Astrocyte (in vitro differentiated cells and primary cell): ENCODE measurements around the gene PRKCB. TPM values are rescaled to one million over a fixed set of nuclear protein-coding genes. Genes with fewer than 3 reads are reported as not detected.

ENCODE experiments used
- DNase-seq: peaks from one replicate; pipeline ENCODE4 v3.0.0-alpha.2; 2010; ENCODE audit warnings: low read depth
- FAIRE-seq: peaks from 2 replicates; lab custom pipeline; 2011; peaks lifted over from hg19 to GRCh38; lab: Jason Lieb, UNC
- H2AFZ ChIP-seq: 2 replicates; pipeline ENCODE4 v1.6.0; 2012; ENCODE audit warnings: low read depth, low read length, inconsistent platforms
- H3K27ac ChIP-seq: 2 replicates; pipeline ENCODE4 v1.5.1; 2011; ENCODE audit warnings: low read depth, low read length, inconsistent platforms
- H3K27me3 ChIP-seq: 2 replicates; pipeline ENCODE4 v1.6.0; 2011; ENCODE audit warnings: low read length, inconsistent platforms; ENCODE audit not compliant: insufficient read depth
- H3K36me3 ChIP-seq: 2 replicates; pipeline ENCODE4 v1.5.1; 2011; ENCODE audit warnings: low read length, inconsistent platforms; ENCODE audit not compliant: insufficient read depth
- H3K4me1 ChIP-seq: 2 replicates; pipeline ENCODE4 v1.5.1; 2011; ENCODE audit warnings: low read length, inconsistent platforms; ENCODE audit not compliant: insufficient read depth
- H3K4me2 ChIP-seq: 2 replicates; pipeline ENCODE4 v1.6.0; 2012; ENCODE audit warnings: low read length, inconsistent platforms
- H3K4me3 ChIP-seq: 2 replicates; pipeline ENCODE4 v1.5.1; 2011; ENCODE audit warnings: low read depth, mild to moderate bottlenecking, low read length, inconsistent platforms; ENCODE audit not compliant: insufficient read depth
- H3K79me2 ChIP-seq: 2 replicates; pipeline ENCODE4 v1.6.0; 2012; ENCODE audit warnings: mild to moderate bottlenecking, low read length, inconsistent platforms; ENCODE audit not compliant: insufficient read depth
- H3K9ac ChIP-seq: 2 replicates; pipeline ENCODE4 v1.6.0; 2012; ENCODE audit warnings: mild to moderate bottlenecking, low read length, inconsistent platforms
- H3K9me3 ChIP-seq: 2 replicates; pipeline ENCODE4 v1.5.1; 2012; ENCODE audit warnings: low read depth, mild to moderate bottlenecking, low read length, inconsistent platforms; ENCODE audit not compliant: insufficient read depth
- H4K20me1 ChIP-seq: 2 replicates; pipeline ENCODE4 v1.6.0; 2012; ENCODE audit warnings: low read length, inconsistent platforms; ENCODE audit not compliant: insufficient read depth
- H3K27ac Mint-ChIP-seq: one replicate; pipeline ENCODE4 v1.8.0; 2021; ENCODE audit warnings: mild to moderate bottlenecking, mixed read lengths; ENCODE audit not compliant: unreplicated experiment
- H3K27me3 Mint-ChIP-seq: one replicate; pipeline ENCODE4 v1.8.0; 2021; ENCODE audit warnings: low read depth, mixed read lengths; ENCODE audit not compliant: unreplicated experiment
- H3K36me3 Mint-ChIP-seq: one replicate; pipeline ENCODE4 v1.8.0; 2021; ENCODE audit warnings: low read depth, mixed read lengths; ENCODE audit not compliant: unreplicated experiment
- H3K4me1 Mint-ChIP-seq: one replicate; pipeline ENCODE4 v1.8.0; 2021; ENCODE audit warnings: low read depth, mixed read lengths; ENCODE audit not compliant: unreplicated experiment
- H3K4me3 Mint-ChIP-seq: one replicate; pipeline ENCODE4 v1.8.0; 2021; ENCODE audit warnings: mild to moderate bottlenecking, moderate library complexity, mixed read lengths; ENCODE audit not compliant: unreplicated experiment
- H3K9me3 Mint-ChIP-seq: one replicate; pipeline ENCODE4 v1.8.0; 2021; ENCODE audit warnings: mild to moderate bottlenecking, mixed read lengths; ENCODE audit not compliant: unreplicated experiment
- EZH2 ChIP-seq: IDR thresholded peaks from 2 replicates; pipeline ENCODE4 v1.6.1; 2012; ENCODE audit warnings: mild to moderate bottlenecking, low read length, inconsistent platforms; ENCODE audit not compliant: insufficient read depth
- total RNA-seq: library from RNA; stranded (reverse); gene quantifications from 2 replicates; pipeline ENCODE4 v1.2.1, GENCODE V29; 2021
- TF ChIP-seq, protein P1 (sequence below): IDR thresholded peaks from 2 replicates; pipeline ENCODE4 v1.5.1; 2011; ENCODE audit warnings: low read depth, mild to moderate bottlenecking, inconsistent platforms, low read length, moderate library complexity; ENCODE audit not compliant: insufficient read depth

PRKCB gene
- total RNA-seq, 1 donor from 2014 or later: 2.5 TPM

GRCh38 chr16:23843143-23843542 is 7.4 kb downstream of the PRKCB start:
- no peak for FAIRE-seq
- H3K9me3 ChIP-seq: no peaks in the 10 kb centered on the region
- H3K36me3 ChIP-seq: no peaks in the 10 kb centered on the region
- TF ChIP-seq, protein P1, sequence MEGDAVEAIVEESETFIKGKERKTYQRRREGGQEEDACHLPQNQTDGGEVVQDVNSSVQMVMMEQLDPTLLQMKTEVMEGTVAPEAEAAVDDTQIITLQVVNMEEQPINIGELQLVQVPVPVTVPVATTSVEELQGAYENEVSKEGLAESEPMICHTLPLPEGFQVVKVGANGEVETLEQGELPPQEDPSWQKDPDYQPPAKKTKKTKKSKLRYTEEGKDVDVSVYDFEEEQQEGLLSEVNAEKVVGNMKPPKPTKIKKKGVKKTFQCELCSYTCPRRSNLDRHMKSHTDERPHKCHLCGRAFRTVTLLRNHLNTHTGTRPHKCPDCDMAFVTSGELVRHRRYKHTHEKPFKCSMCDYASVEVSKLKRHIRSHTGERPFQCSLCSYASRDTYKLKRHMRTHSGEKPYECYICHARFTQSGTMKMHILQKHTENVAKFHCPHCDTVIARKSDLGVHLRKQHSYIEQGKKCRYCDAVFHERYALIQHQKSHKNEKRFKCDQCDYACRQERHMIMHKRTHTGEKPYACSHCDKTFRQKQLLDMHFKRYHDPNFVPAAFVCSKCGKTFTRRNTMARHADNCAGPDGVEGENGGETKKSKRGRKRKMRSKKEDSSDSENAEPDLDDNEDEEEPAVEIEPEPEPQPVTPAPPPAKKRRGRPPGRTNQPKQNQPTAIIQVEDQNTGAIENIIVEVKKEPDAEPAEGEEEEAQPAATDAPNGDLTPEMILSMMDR: no peak
- no peak for TF ChIP-seq EZH2
- no peak overlapping the region for H3K4me2 ChIP-seq
- no peaks in the 10 kb centered on the region for H3K9me3 Mint-ChIP-seq
- H3K4me1 Mint-ChIP-seq: no peaks in the 10 kb centered on the region
- DNase-seq: no peak
- no peak overlapping the region for H3K4me3 Mint-ChIP-seq
- no peak overlapping the region for H3K4me3 ChIP-seq
- H3K4me1 ChIP-seq: no peaks in the 10 kb centered on the region
- no peak overlapping the region for H3K27ac Mint-ChIP-seq
- peaks cover 2% of the 10 kb centered on the region for H3K27me3 ChIP-seq
- H2AFZ ChIP-seq: no peak overlapping the region
- no peaks in the 10 kb centered on the region for H3K36me3 Mint-ChIP-seq
- H3K9ac ChIP-seq: no peak overlapping the region
- peaks cover 36% of the 10 kb centered on the region for H3K27me3 Mint-ChIP-seq
- H3K27ac ChIP-seq: no peak overlapping the region
- no peaks in the 10 kb centered on the region for H3K79me2 ChIP-seq
- H4K20me1 ChIP-seq: no peaks in the 10 kb centered on the region

- no peak overlapping the region for H3K27ac ChIP-seq
- Mint-ChIP-seq H3K27me3 (peaks cover 12% of the 10 kb centered on the region), H3K9me3 (no peaks in the 10 kb centered on the region), H3K27ac (no peak overlapping the region), H3K4me1 (no peaks in the 10 kb centered on the region), H3K36me3 (no peaks in the 10 kb centered on the region), H3K4me3 (no peak overlapping the region)
- no peak overlapping the region for H3K4me2 ChIP-seq
- no peaks in the 10 kb centered on the region for H3K27me3 ChIP-seq
- no peak for DNase-seq
- no peaks in the 10 kb centered on the region for H3K4me1 ChIP-seq
- H3K4me3 ChIP-seq: no peak overlapping the region
- no peak for FAIRE-seq
- TF ChIP-seq, protein P1: no peak
- no peak for TF ChIP-seq EZH2
- no peak overlapping the region for H2AFZ ChIP-seq
- no peaks in the 10 kb centered on the region for H3K9me3 ChIP-seq
- H3K9ac ChIP-seq: no peak overlapping the region
- H4K20me1 ChIP-seq: no peaks in the 10 kb centered on the region
- no peaks in the 10 kb centered on the region for H3K79me2 ChIP-seq
- no peaks in the 10 kb centered on the region for H3K36me3 ChIP-seq
Observed at GRCh38 chr16:23847251-23847650, 11.5 kb downstream of the PRKCB start.

DNA sequence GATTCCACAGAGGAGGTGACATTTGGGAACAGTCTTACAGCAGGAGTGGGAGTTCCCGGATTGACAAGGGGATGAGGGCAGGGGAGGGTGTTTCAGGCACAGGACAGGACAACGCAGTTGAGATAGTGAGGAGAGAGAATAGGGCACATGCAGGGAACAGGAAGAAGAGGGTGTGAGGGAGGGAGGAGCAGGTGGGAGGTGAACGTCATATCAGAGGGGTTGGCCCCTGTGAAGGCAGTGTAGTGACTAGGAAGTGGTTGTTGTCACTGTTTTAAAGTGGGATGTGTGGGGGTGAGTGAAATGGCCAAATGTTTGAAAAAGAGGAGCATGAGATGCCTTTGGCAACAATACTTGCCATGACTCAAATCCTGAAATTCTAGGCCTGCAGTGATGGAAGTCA is 12.2 kb downstream of the PRKCB start:
- TF ChIP-seq, protein P1: no peak
- TF ChIP-seq EZH2: no peak
- H4K20me1 ChIP-seq: no peaks in the 10 kb centered on the region
- H3K27ac Mint-ChIP-seq: no peak overlapping the region
- H3K9ac ChIP-seq: no peak overlapping the region
- no peak overlapping the region for H3K4me3 ChIP-seq
- no peak overlapping the region for H3K4me2 ChIP-seq
- H3K4me1 Mint-ChIP-seq: no peaks in the 10 kb centered on the region
- no peak for FAIRE-seq
- no peaks in the 10 kb centered on the region for H3K79me2 ChIP-seq
- H2AFZ ChIP-seq: no peak overlapping the region
- H3K27me3 ChIP-seq: no peaks in the 10 kb centered on the region
- DNase-seq: no peak
- no peak overlapping the region for H3K4me3 Mint-ChIP-seq
- no peaks in the 10 kb centered on the region for H3K9me3 ChIP-seq
- no peaks in the 10 kb centered on the region for H3K4me1 ChIP-seq
- no peaks in the 10 kb centered on the region for H3K36me3 ChIP-seq
- H3K27ac ChIP-seq: no peak overlapping the region
- H3K36me3 Mint-ChIP-seq: no peaks in the 10 kb centered on the region
- no peaks in the 10 kb centered on the region for H3K9me3 Mint-ChIP-seq
- H3K27me3 Mint-ChIP-seq: peaks cover 10% of the 10 kb centered on the region
